Stimulated activated CD4-positive, alpha-beta T cell treated with anti-CD3 and anti-CD28 coated beads, Interleukin-2, amount 100 ng/mL, for 48 hours (primary cell): ENCODE data around the gene XPO5.
A peak's percentile ranks its signal among the peaks of the same experiment; 100 is the strongest.
"Not testable (repeated sequence)": the region's sequence is repeated elsewhere in the genome, so short reads cannot be mapped to it uniquely, and the experiment has no call there.

Source experiments
- DNase-seq, 2 donors: peaks; one replicate each; pipeline ENCODE4 v3.0.0-alpha.2; 2020

XPO5 gene

GRCh38 chr6:43575772-43576551 lies at the start of gene XPO5, which contains the start of gene POLH:
Gene XPO5, minus strand, starts transcription at chr6:43576038. Its CDS starts 174 bp downstream, at chr6:43575864.
Gene POLH, plus strand, starts transcription at chr6:43576185. Its CDS starts 6,135 bp downstream, at chr6:43582320.
- DNase-seq, result peak; percentile 88 to 90

GRCh38 chr6:43625393-43625992 lies 49.7 kb upstream of the XPO5 start:
- DNase-seq, result no peak

GRCh38 chr6:43624786-43625288 lies 49.0 kb upstream of the XPO5 start:
- DNase-seq, result no peak

- no peak for DNase-seq
These were observed 48.3 kb upstream of the XPO5 start for GRCh38 chr6:43623880-43624785.

GRCh38 chr6:43622541-43622940 lies 46.7 kb upstream of the XPO5 start:
- DNase-seq, result no peak

GRCh38 chr6:43621836-43622180 lies 46.0 kb upstream of the XPO5 start:
- no peak for DNase-seq

- DNase-seq, result no peak
These were observed 45.4 kb upstream of the XPO5 start for GRCh38 chr6:43621078-43621835.

- DNase-seq, result no peak
These were observed 41.1 kb upstream of the XPO5 start for GRCh38 chr6:43616725-43617472.

- no peak for DNase-seq
These were observed 38.5 kb upstream of the XPO5 start for GRCh38 chr6:43614396-43614730.

GRCh38 chr6:43613721-43614395 lies 38.0 kb upstream of the XPO5 start:
- DNase-seq, result no peak

GRCh38 chr6:43610431-43610830 lies 34.6 kb upstream of the XPO5 start:
- DNase-seq, result no peak

- no peak for DNase-seq
These were observed 33.6 kb upstream of the XPO5 start for GRCh38 chr6:43609402-43609801.

GRCh38 chr6:43608807-43609206 lies 33.0 kb upstream of the XPO5 start:
- no peak for DNase-seq

- DNase-seq, result peak; percentile 55 to 64
These were observed 32.5 kb upstream of the XPO5 start for GRCh38 chr6:43608310-43608763.

GRCh38 chr6:43606019-43606418 lies 30.2 kb upstream of the XPO5 start:
- no peak for DNase-seq

GRCh38 chr6:43604174-43604573 lies 28.3 kb upstream of the XPO5 start:
- no peak for DNase-seq

GRCh38 chr6:43600595-43600994 lies 24.8 kb upstream of the XPO5 start:
- no peak for DNase-seq

- DNase-seq, result no peak
These were observed 18.1 kb upstream of the XPO5 start for GRCh38 chr6:43593938-43594337.

GRCh38 chr6:43589564-43589963 lies 13.7 kb upstream of the XPO5 start:
- DNase-seq, result not testable (repeated sequence)

- no peak for DNase-seq
These were observed 12.4 kb upstream of the XPO5 start for GRCh38 chr6:43588194-43588593.

- DNase-seq, result no peak
These were observed 9.2 kb upstream of the XPO5 start for GRCh38 chr6:43584892-43585570.
